ENCODE measurements around the gene DNAI1.

GRCh38 chr9:34517185-34517584, 58.6 kb downstream of the DNAI1 start:
- no peak for TF ChIP-seq EZH2 (IDR thresholded peaks at IDR 0.05; ENCODE audit: borderline replicate concordance, low read depth, low read length, severe bottlenecking)
- TF ChIP-seq, protein P1, sequence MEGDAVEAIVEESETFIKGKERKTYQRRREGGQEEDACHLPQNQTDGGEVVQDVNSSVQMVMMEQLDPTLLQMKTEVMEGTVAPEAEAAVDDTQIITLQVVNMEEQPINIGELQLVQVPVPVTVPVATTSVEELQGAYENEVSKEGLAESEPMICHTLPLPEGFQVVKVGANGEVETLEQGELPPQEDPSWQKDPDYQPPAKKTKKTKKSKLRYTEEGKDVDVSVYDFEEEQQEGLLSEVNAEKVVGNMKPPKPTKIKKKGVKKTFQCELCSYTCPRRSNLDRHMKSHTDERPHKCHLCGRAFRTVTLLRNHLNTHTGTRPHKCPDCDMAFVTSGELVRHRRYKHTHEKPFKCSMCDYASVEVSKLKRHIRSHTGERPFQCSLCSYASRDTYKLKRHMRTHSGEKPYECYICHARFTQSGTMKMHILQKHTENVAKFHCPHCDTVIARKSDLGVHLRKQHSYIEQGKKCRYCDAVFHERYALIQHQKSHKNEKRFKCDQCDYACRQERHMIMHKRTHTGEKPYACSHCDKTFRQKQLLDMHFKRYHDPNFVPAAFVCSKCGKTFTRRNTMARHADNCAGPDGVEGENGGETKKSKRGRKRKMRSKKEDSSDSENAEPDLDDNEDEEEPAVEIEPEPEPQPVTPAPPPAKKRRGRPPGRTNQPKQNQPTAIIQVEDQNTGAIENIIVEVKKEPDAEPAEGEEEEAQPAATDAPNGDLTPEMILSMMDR (IDR thresholded peaks at IDR 0.05; ENCODE audit: borderline replicate concordance, extremely low read depth, low read length, poor library complexity, severe bottlenecking): no peak

Measured in DND-41 (cell line).